Mucosa of rectum (tissue), 2 donors: Measurements from ENCODE around the gene GGT1.
"Not testable (repeated sequence)": the region's sequence is repeated elsewhere in the genome, so short reads cannot be mapped to it uniquely, and the experiment has no call there.

Source experiments
- H3K27ac ChIP-seq, 2 donors: one replicate each; pipeline ENCODE4 v1.7.0; 2013; ENCODE audit warnings: inconsistent platforms in 2 of 2, low read depth in 2 of 2, low read length in 2 of 2
- H3K27me3 ChIP-seq, 2 donors: one replicate each; pipeline ENCODE4 v1.7.0; 2013; ENCODE audit warnings: low read length in 2 of 2; ENCODE audit not compliant: control insufficient read depth in 2 of 2, insufficient read depth in 2 of 2
- H3K36me3 ChIP-seq, 2 donors: one replicate each; pipeline ENCODE4 v1.7.0; 2013; ENCODE audit warnings: low read length in 2 of 2; ENCODE audit not compliant: control insufficient read depth in 2 of 2, insufficient read depth in 2 of 2
- H3K4me1 ChIP-seq, 2 donors: one replicate each; pipeline ENCODE4 v1.7.0; 2013; ENCODE audit warnings: low read length in 2 of 2, mild to moderate bottlenecking in 1 of 2; ENCODE audit not compliant: control insufficient read depth in 2 of 2, insufficient read depth in 2 of 2
- H3K4me3 ChIP-seq, 2 donors: one replicate each; pipeline ENCODE4 v1.7.0; 2013; ENCODE audit warnings: low read length in 2 of 2
- H3K9ac ChIP-seq, 2 donors: one replicate each; pipeline ENCODE4 v1.7.0; 2013; ENCODE audit warnings: low read length in 2 of 2, low read depth in 1 of 2, mild to moderate bottlenecking in 1 of 2
- H3K9me3 ChIP-seq, 2 donors: one replicate each; pipeline ENCODE4 v1.7.0; 2013; ENCODE audit warnings: low read length in 2 of 2; ENCODE audit not compliant: control insufficient read depth in 2 of 2
- donor health status: healthy.
- donor health status: Normal muscosa, but diverticular disease.

Gene GGT1

DNA sequence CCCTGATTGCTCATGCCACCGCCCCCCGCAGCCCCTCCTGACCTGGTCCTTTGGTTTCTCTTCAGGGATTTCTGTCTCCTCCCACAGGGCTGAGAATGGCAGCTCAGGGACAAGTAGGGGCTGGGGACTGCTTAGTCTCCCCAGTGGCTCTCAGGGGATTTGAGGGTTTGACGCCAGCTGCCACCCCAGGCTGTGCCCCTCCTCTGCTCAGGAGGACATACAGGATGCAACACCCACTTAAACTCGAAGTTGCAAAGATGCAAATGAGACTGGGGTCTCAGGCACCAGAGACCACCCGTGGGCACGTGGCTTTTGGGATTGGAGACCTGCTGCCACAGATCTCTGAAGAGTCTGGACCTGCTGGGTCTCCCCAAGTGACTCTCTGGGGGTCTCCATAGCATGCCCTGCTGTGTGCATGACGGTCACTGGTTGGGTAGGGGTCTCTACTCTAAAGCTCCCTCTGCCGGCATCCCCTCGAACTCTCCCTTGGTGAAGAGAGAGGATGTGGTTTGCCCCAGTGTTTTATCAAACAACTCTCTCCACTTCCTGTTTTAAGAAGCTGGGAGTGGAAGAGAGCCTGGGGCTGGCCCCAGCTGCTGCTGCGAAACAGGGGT is 31.9 kb downstream of the GGT1 start:
- not testable (repeated sequence) for H3K36me3 ChIP-seq, H3K4me1 ChIP-seq, H3K9me3 ChIP-seq, H3K9ac ChIP-seq, H3K4me3 ChIP-seq, H3K27ac ChIP-seq, H3K27me3 ChIP-seq

DNA sequence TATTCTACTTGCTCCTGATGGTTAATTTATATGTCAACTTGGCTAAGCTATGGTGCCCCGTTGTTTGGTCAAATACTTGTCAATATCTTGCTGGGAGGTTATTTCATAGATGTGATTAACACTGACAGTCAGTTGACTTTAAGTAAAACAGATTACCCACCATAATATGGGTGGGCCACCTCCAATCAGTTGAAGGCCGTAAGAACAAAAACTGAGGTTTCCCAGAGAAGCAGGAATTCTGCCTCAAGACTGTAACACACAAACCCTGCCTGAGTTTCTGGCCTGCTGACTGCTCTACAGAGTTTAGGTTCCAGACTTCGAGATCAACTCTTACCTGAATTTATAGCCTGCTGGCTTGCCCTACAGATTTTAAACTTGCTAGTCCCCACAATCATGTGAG is 33.5 kb downstream of the GGT1 start:
- H3K27ac ChIP-seq, H3K9ac ChIP-seq, H3K36me3 ChIP-seq, H3K4me1 ChIP-seq, H3K9me3 ChIP-seq, H3K27me3 ChIP-seq, H3K4me3 ChIP-seq: not testable (repeated sequence)

DNA sequence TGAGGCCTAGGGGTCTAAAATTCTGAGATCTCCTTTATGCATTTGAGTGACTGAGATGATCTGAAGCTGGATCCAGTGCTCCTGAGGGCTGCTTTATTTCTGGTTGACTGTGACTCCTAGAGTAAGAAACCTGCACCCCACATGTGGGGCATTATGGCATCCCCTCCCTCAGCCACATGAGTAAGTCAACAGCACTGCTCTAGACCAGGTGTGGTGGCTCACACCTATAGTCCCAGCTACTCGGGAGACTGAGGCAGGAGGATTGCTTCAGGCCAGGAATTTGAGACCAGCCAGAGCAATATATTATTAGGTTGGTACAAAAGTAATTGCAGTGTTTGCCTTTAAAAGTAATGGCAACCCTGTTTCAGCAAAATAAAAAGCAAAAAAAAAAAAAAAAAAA is 39.3 kb downstream of the GGT1 start:
- not testable (repeated sequence) for H3K27me3 ChIP-seq, H3K4me3 ChIP-seq, H3K9me3 ChIP-seq, H3K27ac ChIP-seq, H3K9ac ChIP-seq, H3K4me1 ChIP-seq, H3K36me3 ChIP-seq

DNA sequence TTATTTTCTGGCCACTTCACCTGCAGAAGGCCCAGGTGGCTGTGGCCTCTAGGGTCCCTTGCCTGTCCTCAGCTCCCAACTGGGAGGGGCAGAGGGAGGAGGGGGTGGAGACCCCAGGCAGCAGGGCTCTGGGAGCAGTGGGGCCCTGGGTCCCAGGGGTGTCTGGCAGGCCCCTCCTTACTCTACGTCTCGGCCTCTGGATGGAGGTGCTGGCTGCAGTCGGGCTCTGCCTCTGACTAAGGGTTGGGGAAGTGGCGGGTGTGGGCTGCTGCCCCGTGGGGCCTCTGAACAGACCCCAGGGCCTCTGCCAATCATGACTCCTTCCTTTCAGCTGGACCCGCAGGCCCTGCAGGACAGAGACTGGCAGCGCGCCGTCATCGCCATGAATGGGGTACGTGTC is 41.4 kb downstream of the GGT1 start:
- not testable (repeated sequence) for H3K9ac ChIP-seq, H3K27me3 ChIP-seq, H3K36me3 ChIP-seq, H3K27ac ChIP-seq, H3K4me3 ChIP-seq, H3K4me1 ChIP-seq, H3K9me3 ChIP-seq

DNA sequence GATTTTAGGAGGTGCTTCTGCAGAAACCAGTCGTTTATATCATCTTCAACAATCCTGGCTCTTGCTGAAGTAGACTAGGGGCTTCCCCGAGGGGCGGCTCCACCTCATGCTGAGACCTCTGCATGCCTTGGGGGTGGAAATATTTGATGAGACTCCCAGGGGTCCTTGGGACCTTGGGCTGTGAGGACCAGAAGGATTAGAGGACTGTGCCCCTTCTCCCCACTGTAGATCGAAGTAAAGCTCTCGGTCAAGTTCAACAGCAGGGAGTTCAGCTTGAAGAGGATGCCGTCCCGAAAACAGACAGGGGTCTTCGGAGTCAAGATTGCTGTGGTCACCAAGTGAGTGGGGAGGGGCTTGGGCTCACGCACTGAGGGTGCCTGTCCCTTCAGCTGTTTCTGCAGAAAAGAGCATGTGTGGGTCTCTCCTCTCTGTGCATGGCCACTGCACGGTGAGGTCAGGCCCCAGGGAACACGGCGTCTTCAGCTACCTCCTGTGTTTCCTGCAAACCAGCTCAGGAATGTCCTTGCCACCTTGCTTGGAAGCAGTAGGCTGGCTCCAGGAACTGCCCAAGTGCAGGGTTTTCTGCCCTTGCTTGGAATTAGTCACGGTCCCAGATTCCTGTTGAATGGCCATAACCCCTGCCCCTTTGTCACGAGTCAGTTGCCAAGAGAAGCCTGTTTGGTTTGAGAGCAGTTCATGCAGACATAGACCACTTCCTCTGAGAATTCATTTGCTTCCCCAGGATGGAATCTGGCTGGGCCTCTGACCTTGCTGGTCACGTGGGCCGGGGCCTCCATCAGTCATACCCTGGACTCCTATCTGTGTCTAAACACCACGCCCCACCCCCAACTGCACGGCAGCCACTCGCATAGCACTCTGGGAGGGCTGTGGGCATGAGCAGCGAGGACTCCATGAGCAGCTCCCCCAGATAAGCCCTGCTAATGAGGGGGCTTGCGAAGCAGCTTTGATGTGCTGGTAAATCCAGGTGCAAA is 42.7 kb downstream of the GGT1 start:
- not testable (repeated sequence) for H3K27me3 ChIP-seq, H3K27ac ChIP-seq, H3K36me3 ChIP-seq, H3K4me3 ChIP-seq, H3K4me1 ChIP-seq, H3K9me3 ChIP-seq, H3K9ac ChIP-seq

- not testable (repeated sequence) for H3K36me3 ChIP-seq, H3K27me3 ChIP-seq
Observed at GRCh38 chr22:24646756-24647155, 43.8 kb downstream of the GGT1 start.

DNA sequence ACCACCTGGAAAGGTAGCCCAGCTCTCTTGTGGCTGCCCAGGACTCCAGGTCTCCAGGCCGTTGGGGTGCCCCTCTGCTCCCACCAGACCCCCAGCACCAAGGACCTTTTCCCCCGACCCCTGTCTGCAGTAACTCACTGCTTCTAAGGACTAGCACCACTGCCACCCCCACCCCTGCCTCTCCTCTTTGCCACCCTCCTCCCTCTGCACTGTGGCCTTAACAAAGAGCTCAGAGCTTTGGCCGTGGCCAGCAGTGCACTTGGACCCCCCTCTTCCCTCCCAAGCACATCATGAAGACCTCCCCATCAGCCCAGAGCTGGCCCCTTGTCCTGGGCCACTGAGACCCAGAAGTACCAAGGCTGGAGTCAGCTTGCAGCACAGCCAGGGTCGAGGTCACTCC is 46.4 kb downstream of the GGT1 start:
- H3K4me1 ChIP-seq, H3K27me3 ChIP-seq, H3K4me3 ChIP-seq, H3K36me3 ChIP-seq, H3K9me3 ChIP-seq, H3K27ac ChIP-seq, H3K9ac ChIP-seq: not testable (repeated sequence)

More at GRCh38 chr22:24646756-24647155, 43.8 kb downstream of the GGT1 start:
- H3K4me1 ChIP-seq, H3K9me3 ChIP-seq, H3K27ac ChIP-seq, H3K9ac ChIP-seq, H3K4me3 ChIP-seq: not testable (repeated sequence)

- H3K9ac ChIP-seq, H3K4me1 ChIP-seq, H3K4me3 ChIP-seq, H3K36me3 ChIP-seq, H3K9me3 ChIP-seq, H3K27ac ChIP-seq, H3K27me3 ChIP-seq: not testable (repeated sequence)
Observed at GRCh38 chr22:24650884-24651283, 47.9 kb downstream of the GGT1 start.

GRCh38 chr22:24665395-24665794 is 62.4 kb downstream of the GGT1 start:
- not testable (repeated sequence) for H3K4me1 ChIP-seq, H3K9ac ChIP-seq, H3K36me3 ChIP-seq, H3K27ac ChIP-seq, H3K9me3 ChIP-seq, H3K27me3 ChIP-seq, H3K4me3 ChIP-seq

DNA sequence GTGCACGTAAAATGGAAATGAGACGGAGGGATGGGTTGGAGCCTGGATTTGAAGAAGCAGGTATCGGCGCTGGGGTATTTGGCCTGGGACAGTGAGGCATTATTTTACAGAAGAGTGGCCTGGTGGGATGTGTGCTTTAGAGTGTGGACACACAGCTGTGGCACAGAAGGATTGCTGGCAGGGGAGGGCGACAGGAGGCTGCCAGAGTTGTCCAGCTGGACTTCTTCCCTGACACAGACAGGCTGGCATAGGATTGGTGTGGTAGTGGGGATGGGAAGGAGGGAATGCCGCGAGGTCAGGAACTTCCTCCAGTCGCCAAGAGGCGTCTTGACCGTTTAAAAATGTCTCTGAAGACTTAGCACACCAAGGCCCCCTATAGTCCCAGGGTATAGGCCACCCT is 64.9 kb downstream of the GGT1 start:
- not testable (repeated sequence) for H3K27me3 ChIP-seq, H3K36me3 ChIP-seq, H3K4me3 ChIP-seq, H3K9me3 ChIP-seq, H3K27ac ChIP-seq, H3K4me1 ChIP-seq, H3K9ac ChIP-seq
